Stimulated activated effector memory CD8-positive, alpha-beta T cell treated with anti-CD3 and anti-CD28 coated beads, Interleukin-12 subunit alpha, Interleukin-12 subunit beta, amount 100 ng/mL, for 72 hours (primary cell): ENCODE measurements around the gene ZNF544.
"Not testable (repeated sequence)": the region's sequence is repeated elsewhere in the genome, so short reads cannot be mapped to it uniquely, and the experiment has no call there.

Experiments
- ATAC-seq: fragments of 150-1000 bp; cut with Tn5 transposase; 2 replicates; pipeline ENCODE4 v1.10.0; 2021
- DNase-seq, 2 donors: peaks; one replicate each; pipeline ENCODE4 v3.0.0; 2021 to 2022; ENCODE audit warnings: low spot score in 2 of 2
- H3K27ac Mint-ChIP-seq: one replicate; pipeline ENCODE4 v1.8.0; 2022; ENCODE audit warnings: mild to moderate bottlenecking, mixed read lengths
- H3K36me3 Mint-ChIP-seq: one replicate; pipeline ENCODE4 v1.8.0; 2022; ENCODE audit warnings: mild to moderate bottlenecking, mixed read lengths
- H3K4me1 Mint-ChIP-seq: one replicate; pipeline ENCODE4 v1.8.0; 2022; ENCODE audit warnings: mixed read lengths
- H3K4me3 Mint-ChIP-seq: one replicate; pipeline ENCODE4 v1.8.0; 2022; ENCODE audit warnings: mild to moderate bottlenecking, mixed read lengths
- H3K9me3 Mint-ChIP-seq: one replicate; pipeline ENCODE4 v1.8.0; 2022; ENCODE audit warnings: mixed read lengths

ZNF544 gene

DNA sequence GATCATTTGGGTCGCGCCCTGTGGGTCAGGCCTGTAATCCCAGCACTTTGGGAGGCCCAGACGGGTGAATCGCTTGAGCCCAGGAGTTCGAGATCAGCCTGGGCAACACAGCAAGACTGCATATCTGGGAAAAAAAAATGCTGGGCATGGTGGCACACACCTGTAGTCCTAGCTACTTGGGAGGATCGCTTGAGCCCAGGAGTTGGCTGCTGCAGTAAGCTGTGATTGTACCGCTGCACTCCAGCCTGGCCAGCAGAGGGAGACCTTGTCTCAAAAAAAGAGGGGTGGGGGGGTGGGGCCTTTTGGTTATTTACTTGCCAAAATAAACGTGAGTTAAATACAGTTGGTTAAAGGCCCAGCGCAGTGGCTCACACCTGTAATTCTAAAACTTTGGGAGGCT is 9.8 kb upstream of the ZNF544 start:
- Mint-ChIP-seq H3K9me3 (peaks cover 9% of the 10 kb centered on the region), H3K4me1 (no peaks in the 10 kb centered on the region), H3K36me3 (no peaks in the 10 kb centered on the region), H3K27ac (no peak overlapping the region), H3K4me3 (no peak overlapping the region)
- DNase-seq (peak in 1 of 2 donors; percentile 60), ATAC-seq (peak; percentile 59)

DNA sequence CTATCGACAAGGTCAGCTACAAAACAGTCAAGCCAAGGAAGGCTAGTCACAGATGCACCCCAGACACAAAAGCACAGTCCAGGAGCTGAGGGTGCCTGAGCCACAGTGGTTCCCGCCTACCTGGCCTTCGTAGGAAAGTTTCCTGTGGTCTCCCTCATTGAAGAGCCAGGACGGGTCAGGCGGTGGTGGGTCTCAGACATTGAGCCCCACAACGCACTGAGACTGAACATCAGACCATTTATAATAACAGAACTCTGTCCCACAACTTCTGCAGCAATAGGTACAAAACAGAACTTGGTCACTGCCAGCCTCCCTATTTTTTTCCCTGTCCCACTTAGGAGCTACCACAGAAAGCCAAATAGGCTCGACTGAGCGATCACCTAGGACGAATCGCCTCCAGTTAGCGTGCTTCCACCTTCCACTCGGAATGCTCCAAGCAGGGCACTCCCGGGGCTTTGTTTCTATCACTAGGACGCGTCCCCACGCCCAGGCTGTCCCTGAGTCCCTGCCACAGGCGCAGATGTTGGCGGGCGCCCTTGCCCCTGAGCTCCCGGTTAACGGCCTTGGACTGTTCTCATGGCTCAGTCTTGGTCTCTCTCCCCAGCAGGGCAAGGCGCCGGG is 640 bp upstream of the ZNF544 start:
- H3K36me3 Mint-ChIP-seq: peaks cover 49% of the 10 kb centered on the region
- H3K9me3 Mint-ChIP-seq: peaks cover 16% of the 10 kb centered on the region

GRCh38 chr19:58229255-58229639 is 533 bp downstream of the ZNF544 start:
- peaks cover 21% of the 10 kb centered on the region for H3K9me3 Mint-ChIP-seq
- H3K27ac Mint-ChIP-seq: peak overlapping the region; percentile 93
- DNase-seq (no peak), ATAC-seq (peak; percentile 3)
- H3K36me3 Mint-ChIP-seq: peaks cover 60% of the 10 kb centered on the region
- H3K4me3 Mint-ChIP-seq: peak overlapping the region; percentile 93
- peaks cover 25% of the 10 kb centered on the region for H3K4me1 Mint-ChIP-seq

More for the DNA sequence above, 640 bp upstream of the ZNF544 start:
- DNase-seq (no peak), ATAC-seq (no peak)
- H3K27ac Mint-ChIP-seq: peak overlapping the region; percentile 93
- peak overlapping the region; percentile 93 for H3K4me3 Mint-ChIP-seq
- H3K4me1 Mint-ChIP-seq: peaks cover 21% of the 10 kb centered on the region

- ATAC-seq: no peak
- no peak for DNase-seq
- peaks cover 7% of the 10 kb centered on the region for H3K4me1 Mint-ChIP-seq
- H3K27ac Mint-ChIP-seq: no peak overlapping the region
- H3K36me3 Mint-ChIP-seq: peaks cover 100% of the 10 kb centered on the region
- H3K4me3 Mint-ChIP-seq: no peak overlapping the region
- H3K9me3 Mint-ChIP-seq: peaks cover 16% of the 10 kb centered on the region
Measured at GRCh38 chr19:58237324-58237723, 8.6 kb downstream of the ZNF544 start.

GRCh38 chr19:58243351-58243750 is 14.6 kb downstream of the ZNF544 start:
- no peak overlapping the region for H3K4me3 Mint-ChIP-seq
- H3K27ac Mint-ChIP-seq: no peak overlapping the region
- H3K4me1 Mint-ChIP-seq: no peaks in the 10 kb centered on the region
- DNase-seq (no peak), ATAC-seq (no peak)
- H3K36me3 Mint-ChIP-seq: peaks cover 100% of the 10 kb centered on the region
- H3K9me3 Mint-ChIP-seq: peaks cover 14% of the 10 kb centered on the region

DNA sequence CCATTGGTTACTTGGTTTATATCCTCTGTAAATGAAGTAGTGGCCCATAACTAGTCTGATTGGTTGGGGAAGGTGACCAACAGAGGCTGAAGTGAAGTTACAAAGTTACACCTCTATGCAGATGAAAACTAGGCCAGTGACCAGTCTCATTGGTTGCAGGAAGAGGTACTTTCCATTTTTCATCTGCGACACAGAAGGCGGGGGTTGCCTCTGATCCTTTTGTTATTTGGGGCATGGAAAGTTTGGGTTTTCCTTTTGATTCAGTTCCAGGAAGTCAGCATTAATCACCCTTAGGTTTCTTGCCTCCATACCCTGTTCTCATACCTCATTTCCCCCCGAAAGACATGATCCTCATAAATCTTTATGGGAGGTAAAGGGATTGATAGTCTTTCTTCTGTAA is 20.2 kb downstream of the ZNF544 start:
- ATAC-seq: no peak
- Mint-ChIP-seq H3K36me3 (peaks cover 97% of the 10 kb centered on the region), H3K9me3 (peaks cover 13% of the 10 kb centered on the region), H3K27ac (no peak overlapping the region), H3K4me1 (no peaks in the 10 kb centered on the region), H3K4me3 (no peak overlapping the region)
- DNase-seq: no peak

- H3K36me3 Mint-ChIP-seq: peaks cover 96% of the 10 kb centered on the region
- DNase-seq (no peak), ATAC-seq (no peak)
- H3K4me3 Mint-ChIP-seq: no peak overlapping the region
- no peaks in the 10 kb centered on the region for H3K4me1 Mint-ChIP-seq
- peaks cover 18% of the 10 kb centered on the region for H3K9me3 Mint-ChIP-seq
- H3K27ac Mint-ChIP-seq: no peak overlapping the region
Measured at GRCh38 chr19:58252102-58252685, 23.5 kb downstream of the ZNF544 start.

DNA sequence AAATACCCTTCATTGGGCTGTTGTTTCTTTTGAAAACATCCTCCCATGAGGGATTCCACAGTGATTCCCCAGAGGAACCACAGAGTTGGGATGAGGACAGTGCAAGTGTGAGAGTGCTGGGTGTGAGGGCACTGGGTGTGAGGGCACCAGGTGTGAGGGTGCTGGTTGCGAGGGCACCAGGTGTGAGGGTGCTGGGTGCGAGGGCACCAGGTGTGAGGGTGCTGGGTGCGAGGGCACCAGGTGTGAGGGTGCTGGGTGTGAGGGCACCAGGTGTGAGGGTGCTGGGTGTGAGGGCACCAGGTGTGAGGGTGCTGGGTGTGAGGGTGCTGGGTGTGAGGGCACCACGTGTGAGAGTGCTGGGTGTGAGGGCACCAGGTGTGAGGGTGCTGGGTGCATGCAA is 29.5 kb downstream of the ZNF544 start:
- not testable (repeated sequence) for ATAC-seq, DNase-seq, H3K27ac Mint-ChIP-seq, H3K4me3 Mint-ChIP-seq, H3K4me1 Mint-ChIP-seq
- Mint-ChIP-seq H3K36me3 (peaks cover 98% of the 10 kb centered on the region), H3K9me3 (peaks cover 41% of the 10 kb centered on the region)

GRCh38 chr19:58261600-58261967 is 32.9 kb downstream of the ZNF544 start:
- Mint-ChIP-seq H3K27ac (no peak overlapping the region), H3K36me3 (peaks cover 97% of the 10 kb centered on the region), H3K9me3 (peaks cover 30% of the 10 kb centered on the region), H3K4me1 (peaks cover 5% of the 10 kb centered on the region), H3K4me3 (no peak overlapping the region)
- no peak for DNase-seq
- no peak for ATAC-seq

DNA sequence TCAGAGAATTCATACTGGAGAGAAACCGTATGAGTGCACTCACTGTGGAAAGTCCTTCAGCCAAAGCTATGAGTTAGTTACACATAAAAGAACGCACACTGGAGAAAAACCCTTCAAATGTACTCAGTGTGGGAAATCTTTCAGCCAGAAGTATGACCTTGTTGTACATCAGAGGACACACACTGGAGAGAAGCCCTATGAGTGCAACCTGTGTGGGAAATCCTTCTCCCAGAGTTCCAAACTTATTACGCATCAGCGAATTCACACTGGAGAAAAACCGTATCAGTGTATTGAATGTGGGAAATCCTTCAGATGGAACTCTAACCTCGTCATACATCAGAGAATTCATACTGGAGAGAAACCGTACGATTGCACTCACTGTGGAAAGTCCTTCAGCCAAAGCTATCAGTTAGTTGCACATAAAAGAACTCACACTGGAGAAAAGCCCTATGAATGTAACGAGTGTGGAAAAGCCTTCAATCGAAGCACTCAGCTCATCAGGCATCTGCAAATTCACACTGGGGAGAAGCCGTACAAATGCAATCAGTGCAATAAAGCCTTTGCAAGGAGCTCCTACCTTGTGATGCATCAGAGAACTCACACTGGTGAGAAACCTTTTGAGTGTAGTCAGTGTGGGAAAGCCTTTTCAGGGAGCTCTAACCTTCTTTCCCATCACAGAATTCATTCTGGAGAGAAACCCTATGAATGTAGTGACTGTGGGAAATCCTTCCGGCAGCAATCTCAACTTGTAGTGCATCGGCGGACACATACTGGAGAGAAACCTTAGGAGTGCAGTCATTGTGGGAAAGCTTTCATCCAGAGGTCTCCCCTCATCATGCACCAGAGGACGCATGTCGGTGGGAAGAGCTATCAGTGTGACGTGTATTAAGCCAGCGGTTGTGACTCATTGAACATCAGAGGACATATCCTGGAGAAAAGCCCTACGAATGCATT is 33.5 kb downstream of the ZNF544 start:
- peak overlapping the region; percentile 14 for H3K27ac Mint-ChIP-seq
- DNase-seq (no peak), ATAC-seq (no peak)
- H3K4me3 Mint-ChIP-seq: no peak overlapping the region
- H3K9me3 Mint-ChIP-seq: peaks cover 30% of the 10 kb centered on the region
- H3K36me3 Mint-ChIP-seq: peaks cover 97% of the 10 kb centered on the region
- peaks cover 5% of the 10 kb centered on the region for H3K4me1 Mint-ChIP-seq

- DNase-seq (no peak), ATAC-seq (no peak)
- Mint-ChIP-seq H3K27ac (peak overlapping the region; percentile 14), H3K4me3 (no peak overlapping the region), H3K36me3 (peaks cover 96% of the 10 kb centered on the region), H3K9me3 (peaks cover 23% of the 10 kb centered on the region), H3K4me1 (peaks cover 2% of the 10 kb centered on the region)
Measured at GRCh38 chr19:58262922-58263296, 34.2 kb downstream of the ZNF544 start.

GRCh38 chr19:58265100-58265499 is 36.4 kb downstream of the ZNF544 start:
- no peak overlapping the region for H3K4me3 Mint-ChIP-seq
- peaks cover 84% of the 10 kb centered on the region for H3K36me3 Mint-ChIP-seq
- H3K4me1 Mint-ChIP-seq: no peaks in the 10 kb centered on the region
- H3K27ac Mint-ChIP-seq: no peak overlapping the region
- ATAC-seq: no peak
- DNase-seq: no peak
- H3K9me3 Mint-ChIP-seq: peaks cover 16% of the 10 kb centered on the region

- Mint-ChIP-seq H3K36me3 (peaks cover 84% of the 10 kb centered on the region), H3K4me3 (no peak overlapping the region), H3K27ac (no peak overlapping the region), H3K9me3 (peaks cover 5% of the 10 kb centered on the region), H3K4me1 (no peaks in the 10 kb centered on the region)
- no peak for DNase-seq
- ATAC-seq: no peak
Measured at GRCh38 chr19:58268344-58268743, 39.6 kb downstream of the ZNF544 start.

DNA sequence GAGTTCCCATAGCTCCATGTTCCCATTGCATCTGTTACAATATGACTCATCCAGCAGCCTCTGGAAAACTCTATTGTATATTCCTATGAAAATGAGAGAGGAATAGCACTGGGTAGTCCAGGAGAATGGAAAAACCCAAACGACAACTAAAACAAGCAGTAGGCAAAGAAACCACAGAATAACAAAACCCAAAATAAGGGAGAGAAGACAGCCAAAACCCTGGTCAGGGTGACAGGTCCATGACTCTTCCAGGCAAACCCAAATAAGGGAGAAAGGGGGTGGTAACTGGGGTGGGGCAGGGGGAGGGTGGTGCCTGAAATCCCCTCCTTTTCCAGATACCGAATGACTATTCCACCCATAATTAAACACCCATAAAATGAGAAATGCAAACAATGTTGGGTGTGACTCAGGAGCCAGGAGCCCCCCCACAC is 46.1 kb downstream of the ZNF544 start:
- DNase-seq: no peak
- ATAC-seq: no peak
- Mint-ChIP-seq H3K36me3 (peaks cover 89% of the 10 kb centered on the region), H3K9me3 (peaks cover 10% of the 10 kb centered on the region), H3K4me3 (no peak overlapping the region), H3K27ac (no peak overlapping the region), H3K4me1 (peaks cover 14% of the 10 kb centered on the region)

- H3K4me1 Mint-ChIP-seq: peaks cover 22% of the 10 kb centered on the region
- H3K9me3 Mint-ChIP-seq: peaks cover 10% of the 10 kb centered on the region
- H3K36me3 Mint-ChIP-seq: peaks cover 81% of the 10 kb centered on the region
- ATAC-seq: no peak
- H3K4me3 Mint-ChIP-seq: no peak overlapping the region
- no peak for DNase-seq
- H3K27ac Mint-ChIP-seq: no peak overlapping the region
Measured at GRCh38 chr19:58275564-58275963, 46.9 kb downstream of the ZNF544 start.
